Measurements from ENCODE around the gene TEAD1.
"Not testable (repeated sequence)": the region's sequence is repeated elsewhere in the genome, so short reads cannot be mapped to it uniquely, and the experiment has no call there.

TEAD1 gene

GRCh38 chr11:12744826-12745502 lies 70.7 kb downstream of the TEAD1 start:
- DNase-seq = no peak

GRCh38 chr11:12745787-12746186 lies 71.6 kb downstream of the TEAD1 start:
- no peak for DNase-seq

GRCh38 chr11:12746593-12747097 lies 72.4 kb downstream of the TEAD1 start:
- no peak for DNase-seq

GRCh38 chr11:12748561-12748960 lies 74.3 kb downstream of the TEAD1 start:
- no peak for DNase-seq

GRCh38 chr11:12749442-12749841 lies 75.2 kb downstream of the TEAD1 start:
- no peak for DNase-seq

GRCh38 chr11:12750181-12750580 lies 76.0 kb downstream of the TEAD1 start:
- no peak for DNase-seq

GRCh38 chr11:12752868-12753524 lies 78.8 kb downstream of the TEAD1 start:
- DNase-seq = no peak

- DNase-seq = no peak
These were observed 79.8 kb downstream of the TEAD1 start for GRCh38 chr11:12754021-12754420.

- DNase-seq = no peak
These were observed 80.5 kb downstream of the TEAD1 start for GRCh38 chr11:12754582-12755234.

GRCh38 chr11:12755510-12756453 lies 81.6 kb downstream of the TEAD1 start:
- no peak for DNase-seq

GRCh38 chr11:12756454-12756806 lies 82.2 kb downstream of the TEAD1 start:
- DNase-seq = no peak

GRCh38 chr11:12756867-12757266 lies 82.6 kb downstream of the TEAD1 start:
- no peak for DNase-seq

GRCh38 chr11:12757416-12757815 lies 83.2 kb downstream of the TEAD1 start:
- DNase-seq = no peak

- not testable (repeated sequence) for DNase-seq
These were observed 83.9 kb downstream of the TEAD1 start for GRCh38 chr11:12758117-12758516.

GRCh38 chr11:12761029-12761428 lies 86.8 kb downstream of the TEAD1 start:
- DNase-seq = no peak

GRCh38 chr11:12762278-12762677 lies 88.1 kb downstream of the TEAD1 start:
- DNase-seq = no peak

- DNase-seq = no peak
These were observed 88.6 kb downstream of the TEAD1 start for GRCh38 chr11:12762696-12763324.

GRCh38 chr11:12764187-12764914 lies 90.1 kb downstream of the TEAD1 start:
- no peak for DNase-seq

- DNase-seq = no peak
These were observed 91.2 kb downstream of the TEAD1 start for GRCh38 chr11:12765428-12765827.

GRCh38 chr11:12767027-12767426 lies 92.8 kb downstream of the TEAD1 start:
- no peak for DNase-seq

- DNase-seq = no peak
These were observed 93.4 kb downstream of the TEAD1 start for GRCh38 chr11:12767577-12767976.
